ENCODE data around the gene DGKI.
"Not testable (repeated sequence)": the region's sequence is repeated elsewhere in the genome, so short reads cannot be mapped to it uniquely, and the experiment has no call there.

DGKI gene

DNA sequence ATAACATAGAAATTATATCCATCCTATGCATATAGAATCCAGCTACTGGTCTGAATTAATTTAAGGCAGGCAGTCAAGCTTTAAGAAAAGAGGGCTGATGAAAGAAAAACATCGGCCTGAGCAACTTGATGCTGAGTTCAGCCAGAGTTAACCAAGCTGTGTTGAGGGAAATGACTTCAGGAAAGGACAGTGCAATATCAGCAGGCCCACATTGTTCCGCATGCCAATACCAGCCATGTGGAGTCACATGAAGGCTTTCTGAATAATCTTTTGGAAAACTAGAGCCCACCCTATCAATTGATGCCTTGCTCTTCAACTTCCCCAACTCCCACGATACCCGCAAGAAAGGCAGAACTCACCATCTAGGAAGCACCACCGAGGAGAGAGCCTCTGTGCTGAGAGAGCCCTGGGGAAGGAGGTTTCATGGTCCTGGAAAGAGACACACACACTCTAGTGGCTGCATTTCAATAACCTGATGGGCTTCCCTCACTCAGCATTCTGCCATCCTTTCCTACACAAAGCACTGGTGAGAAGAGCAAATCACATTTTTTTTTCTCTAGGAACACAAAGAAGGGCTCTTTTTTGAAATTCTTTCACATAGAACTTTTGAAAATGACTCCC, 377.5 kb downstream of the DGKI start:
- DNase-seq (ENCODE audit: low spot score), result no peak

DNA sequence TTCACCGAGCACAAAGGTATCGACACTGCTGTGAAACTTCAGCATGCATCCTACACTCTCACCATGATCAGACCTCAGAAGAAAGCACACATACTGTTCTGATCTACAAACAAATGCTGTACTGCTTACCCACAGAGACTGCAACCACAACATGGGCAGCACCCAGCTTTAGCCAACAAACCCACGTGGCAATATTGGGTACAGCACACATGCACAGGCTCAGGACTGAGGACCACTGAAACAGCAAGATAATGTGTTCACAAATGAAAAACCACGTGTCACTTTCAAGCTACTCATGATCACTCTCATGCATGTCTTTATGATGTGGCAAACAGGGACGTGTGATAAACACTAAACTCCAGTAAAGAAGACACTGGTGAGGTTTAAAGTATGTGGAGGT, 383.9 kb downstream of the DGKI start:
- DNase-seq (ENCODE audit: low spot score), result peak; percentile 9

DNA sequence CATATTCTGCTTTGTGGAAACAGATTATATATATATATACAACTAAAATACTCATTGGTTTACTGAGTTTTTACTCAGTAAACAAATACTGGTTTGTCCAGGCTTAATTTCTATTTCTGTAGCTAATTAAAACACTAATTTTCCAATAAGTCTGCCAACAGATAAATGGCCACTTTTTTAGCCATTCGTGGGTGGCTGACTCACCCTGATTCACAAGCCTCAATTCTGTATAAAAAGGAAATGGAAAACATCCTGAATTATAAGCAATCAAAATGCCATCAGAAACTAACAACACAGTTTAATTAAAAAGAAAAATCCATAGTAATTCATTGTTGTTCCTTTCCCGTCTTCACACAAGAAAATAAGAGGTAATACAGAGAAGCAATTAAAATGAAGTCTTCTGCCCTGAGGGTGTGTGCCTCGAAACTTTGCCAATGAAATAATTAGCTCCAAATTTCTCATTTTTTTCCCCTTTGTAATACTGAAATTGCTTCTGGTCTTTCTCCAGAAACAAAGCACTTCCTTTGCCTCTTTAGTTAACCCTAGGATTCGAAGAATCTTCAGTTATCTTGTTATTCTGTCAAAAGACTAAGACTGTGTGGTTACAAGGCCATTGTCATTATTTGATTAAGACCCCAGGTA, 384.6 kb downstream of the DGKI start:
- no peak for DNase-seq (ENCODE audit: low spot score)

DNA sequence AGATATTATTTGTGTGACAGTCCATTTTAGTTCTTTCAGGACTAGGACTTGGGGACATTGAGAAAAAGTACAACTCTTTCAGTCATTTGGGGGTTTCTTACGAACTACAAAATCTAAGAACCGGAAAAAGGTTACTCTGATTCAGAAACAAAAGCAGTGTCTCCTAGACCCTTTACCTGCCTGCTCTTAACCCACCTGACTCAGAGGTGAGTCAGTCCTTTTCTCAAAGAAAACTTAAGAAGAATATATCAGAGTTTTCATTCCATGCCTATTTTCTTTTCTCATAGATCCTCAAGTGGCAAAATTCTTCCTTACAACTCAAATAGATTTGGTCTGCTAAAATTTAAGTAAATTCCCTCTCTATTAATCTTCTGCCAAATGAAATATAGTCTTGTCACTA, 388.4 kb downstream of the DGKI start:
- no peak for DNase-seq (ENCODE audit: low spot score)

DNA sequence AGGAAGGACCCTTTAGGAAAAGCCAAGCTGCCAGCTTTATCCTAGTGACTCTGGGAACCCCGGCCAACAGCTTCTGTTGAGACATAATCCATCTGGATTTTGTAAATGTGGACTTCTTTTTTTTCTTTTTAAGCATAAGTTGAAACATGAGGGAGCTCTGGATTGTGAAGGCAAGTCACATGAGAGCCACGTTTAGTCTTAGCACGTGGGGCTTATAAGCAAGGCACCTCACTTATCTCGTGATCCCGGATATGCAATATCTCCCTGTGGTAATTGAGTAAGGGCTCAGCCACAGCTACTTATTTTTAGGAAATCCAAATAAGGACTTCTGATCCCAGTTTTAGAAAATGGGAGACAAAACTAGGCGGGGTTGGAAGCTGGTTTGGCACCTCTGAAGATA, 392.0 kb downstream of the DGKI start:
- no peak for DNase-seq (ENCODE audit: low spot score)

DNA sequence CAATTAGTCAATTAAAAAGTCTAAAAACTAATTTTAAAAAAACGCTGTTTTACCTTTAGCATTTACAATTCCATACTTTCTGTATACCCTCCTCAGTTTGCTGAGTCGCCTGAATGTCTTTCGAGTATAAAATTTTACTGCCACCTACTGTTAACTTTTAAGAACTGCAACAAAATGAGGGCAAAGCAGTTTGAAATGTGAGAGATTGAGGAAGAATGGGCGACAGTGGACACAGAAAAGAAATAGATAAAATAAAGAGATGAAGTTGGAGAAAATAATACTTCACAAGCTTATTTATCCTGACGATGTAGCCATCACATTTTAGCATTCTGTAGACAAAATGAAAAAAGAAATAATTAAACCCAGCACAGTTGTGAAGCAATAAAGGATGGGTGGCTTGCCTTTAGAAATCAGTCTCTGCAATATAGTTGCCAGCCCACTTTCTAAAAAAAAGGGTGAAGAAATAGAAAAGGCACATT, 392.5 kb downstream of the DGKI start:
- peak; percentile 74 for DNase-seq (ENCODE audit: low spot score)

DNA sequence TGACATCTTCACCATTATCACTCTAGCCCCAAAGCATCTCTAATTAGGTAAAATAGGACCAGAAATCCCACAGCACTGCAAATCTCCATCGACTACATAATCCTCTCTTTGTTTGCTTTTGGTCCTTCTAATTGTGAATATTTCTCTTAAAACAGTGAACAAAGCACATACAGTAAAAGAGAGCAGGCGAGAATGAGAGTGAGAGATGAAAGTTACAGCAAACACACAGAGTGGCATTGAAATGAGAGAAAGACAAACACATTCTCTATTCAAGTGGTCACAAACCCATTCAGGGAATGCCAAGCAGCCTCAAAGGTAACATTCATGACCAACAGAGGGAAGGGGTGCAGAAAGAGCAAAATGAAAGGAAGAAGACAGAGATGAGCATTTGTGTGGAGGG, 393.4 kb downstream of the DGKI start:
- DNase-seq (ENCODE audit: low spot score), result no peak

DNA sequence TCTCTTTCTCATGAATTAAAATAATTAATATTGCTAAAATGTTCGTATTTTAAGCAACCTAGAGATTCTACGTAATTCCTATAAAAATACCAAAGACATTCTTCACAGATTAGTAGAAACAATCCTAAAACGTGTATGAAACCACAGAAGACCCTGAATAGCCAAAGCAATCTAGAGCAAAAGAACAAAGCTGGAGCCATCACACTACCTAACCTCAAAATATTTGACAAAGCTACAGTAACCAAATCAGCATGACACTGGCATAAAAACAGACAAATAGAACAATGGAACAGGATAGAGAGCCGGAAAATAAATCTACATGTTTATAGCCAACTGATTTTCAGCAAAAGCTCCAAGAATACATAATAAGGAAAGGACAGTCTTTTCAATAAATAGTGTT, 397.8 kb downstream of the DGKI start:
- DNase-seq (ENCODE audit: low spot score), result no peak

DNA sequence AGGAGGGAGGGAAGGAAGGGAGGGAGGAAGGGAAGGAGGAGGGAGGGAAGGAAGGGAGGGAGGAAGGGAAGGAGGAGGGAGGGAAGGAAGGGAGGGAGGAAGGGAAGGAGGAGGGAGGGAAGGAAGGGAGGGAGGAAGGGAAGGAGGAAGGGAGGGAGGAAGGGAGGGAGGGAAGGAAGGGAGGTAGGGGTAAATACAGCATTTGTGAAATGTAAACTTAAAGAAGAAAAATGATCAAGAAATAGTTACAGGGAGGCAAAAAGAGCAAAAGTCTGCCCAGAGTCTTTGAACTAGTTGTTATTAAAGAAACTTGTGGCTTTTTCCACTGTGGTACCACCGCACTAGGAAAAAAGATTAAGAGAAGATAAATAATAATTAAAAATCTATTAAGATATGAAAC, 398.2 kb downstream of the DGKI start:
- not testable (repeated sequence) for DNase-seq (ENCODE audit: low spot score)

DNA sequence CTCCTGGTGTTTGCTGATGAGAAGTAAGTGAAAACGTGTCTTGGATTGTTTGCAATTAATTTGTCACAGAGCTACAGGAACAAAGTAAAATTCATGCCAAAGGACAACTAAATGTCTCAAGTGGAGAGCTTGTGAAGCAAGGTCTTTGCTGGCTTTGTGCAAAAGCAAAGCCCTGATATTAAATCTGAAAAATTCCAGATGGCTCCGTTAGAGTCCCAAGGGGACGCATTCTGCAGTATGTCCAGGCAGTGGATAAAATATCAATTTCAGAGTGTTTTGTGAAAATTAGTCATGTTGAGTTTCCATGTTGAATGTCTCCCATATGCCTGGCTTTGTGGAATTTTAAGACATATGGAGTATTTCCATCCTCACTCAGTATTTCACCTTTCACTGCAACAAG, 400.7 kb downstream of the DGKI start:
- DNase-seq (ENCODE audit: low spot score), result no peak

DNA sequence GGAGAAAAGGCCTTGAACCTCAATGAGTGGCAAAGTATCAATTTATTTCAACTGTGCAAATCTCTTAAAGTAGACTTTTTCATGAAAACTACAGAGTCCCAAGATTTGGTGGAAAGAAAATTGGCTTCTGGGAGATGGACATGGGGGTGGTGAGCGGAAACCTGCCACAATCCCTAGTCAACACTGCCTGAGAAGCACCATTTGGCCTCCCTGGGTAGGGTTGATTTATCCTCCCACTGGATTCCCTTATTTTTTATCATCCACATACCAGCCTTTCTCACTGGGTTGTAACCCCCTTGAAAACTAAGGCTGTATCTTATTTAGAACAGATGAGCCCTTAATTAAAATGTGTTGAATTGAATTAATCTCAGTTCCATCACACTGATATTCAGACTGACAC, 401.5 kb downstream of the DGKI start:
- no peak for DNase-seq (ENCODE audit: low spot score)

DNA sequence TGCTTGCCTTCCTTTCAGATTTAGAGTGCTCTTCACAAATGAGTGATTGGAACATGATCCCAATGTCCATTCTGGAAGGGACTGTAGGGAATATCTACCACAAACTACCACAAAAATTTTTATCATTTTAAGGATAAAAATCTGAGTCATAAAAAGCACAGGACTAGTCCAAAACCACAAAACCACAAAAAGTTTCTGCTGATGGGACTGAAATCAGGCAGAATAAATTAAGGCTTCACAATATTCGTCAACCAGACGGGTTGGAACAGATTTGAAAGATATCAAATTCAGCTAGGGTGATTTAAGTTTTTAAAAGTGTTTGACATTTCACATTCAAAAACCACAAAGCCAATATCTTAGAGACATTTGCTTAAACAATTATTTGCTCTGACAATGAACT, 403.2 kb downstream of the DGKI start:
- no peak for DNase-seq (ENCODE audit: low spot score)

DNA sequence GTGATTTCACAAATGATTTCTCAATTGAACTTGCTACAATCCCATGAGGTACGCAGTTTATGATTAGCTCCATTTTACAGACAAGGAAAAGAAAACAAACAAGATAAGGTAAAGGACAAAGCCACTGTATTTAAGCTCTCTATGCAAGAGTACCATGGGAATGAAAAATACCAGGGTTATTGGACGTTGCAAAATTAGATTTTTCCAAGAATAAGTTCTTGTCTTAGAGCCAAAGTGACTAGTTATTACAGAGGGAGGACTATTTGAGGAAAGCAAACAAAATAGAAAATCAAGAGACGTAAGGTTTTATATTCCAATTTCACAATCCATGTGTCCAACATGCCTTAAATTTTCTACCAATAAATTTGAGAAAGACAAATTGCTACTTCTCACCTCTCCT, 405.3 kb downstream of the DGKI start:
- no peak for DNase-seq (ENCODE audit: low spot score)

DNA sequence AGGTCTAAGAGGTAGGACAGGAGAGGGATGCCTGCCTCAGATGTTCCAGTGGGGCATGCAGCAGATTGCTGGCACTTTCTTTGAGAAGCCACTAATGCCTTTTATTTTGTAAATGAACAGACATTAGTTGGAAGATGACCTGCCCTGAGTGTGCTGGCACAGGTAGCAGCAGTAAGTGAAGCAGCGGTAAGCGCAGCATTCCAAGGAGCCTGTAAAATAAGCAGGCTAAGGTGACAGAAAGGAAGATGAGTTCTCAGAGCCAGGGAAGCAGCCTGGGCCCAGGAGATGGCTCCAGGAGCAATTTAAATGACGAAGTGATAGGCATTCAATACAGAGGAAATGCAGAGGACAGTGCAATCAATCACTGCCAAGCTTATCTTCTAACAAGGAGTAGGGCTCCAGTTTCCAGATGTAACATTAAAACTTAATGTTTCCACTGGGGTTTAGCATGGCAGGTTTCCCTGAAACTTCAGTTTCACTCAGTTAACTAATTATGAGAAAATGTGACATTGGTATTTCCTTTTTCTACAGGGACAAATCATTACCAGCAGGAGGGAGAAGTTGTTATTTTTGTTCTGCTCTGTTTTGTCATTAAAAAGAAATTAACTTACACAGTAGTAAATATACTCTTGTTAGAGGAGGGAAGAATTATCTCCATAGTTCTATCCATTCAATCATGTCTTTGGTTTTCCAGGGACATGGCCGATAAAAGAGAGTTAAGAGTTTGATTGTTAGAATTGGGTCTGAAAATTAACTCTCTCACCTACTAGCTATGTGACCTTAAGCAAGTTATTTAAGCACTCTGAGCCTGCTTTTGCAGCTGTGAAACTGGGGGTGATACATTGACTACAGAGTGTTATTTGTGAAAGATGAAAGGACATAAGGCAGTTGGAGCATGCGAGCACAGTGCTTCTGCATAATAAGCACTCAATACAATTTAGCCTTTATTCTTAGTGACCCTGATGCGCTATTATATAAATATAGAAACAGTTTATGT, 406.6 kb downstream of the DGKI start:
- no peak for DNase-seq (ENCODE audit: low spot score)

DNA sequence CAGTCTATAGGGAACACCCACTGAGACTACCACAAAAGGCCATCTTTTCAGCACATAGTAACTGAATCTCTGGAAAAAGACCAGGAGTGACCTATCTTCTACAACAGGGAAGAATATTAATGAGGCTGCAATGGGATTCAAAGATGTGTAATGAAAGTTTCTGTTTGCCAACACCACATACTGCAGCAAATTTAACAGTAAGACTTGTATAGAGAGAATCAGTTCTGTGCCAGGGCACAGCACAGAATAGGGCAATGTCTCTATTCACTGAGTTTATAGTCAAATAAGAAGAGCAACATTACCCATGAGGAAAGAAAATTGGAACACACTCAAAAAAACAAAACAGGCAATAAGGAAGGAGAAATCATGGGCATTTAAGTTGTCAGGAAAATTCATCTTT, 411.8 kb downstream of the DGKI start:
- no peak for DNase-seq (ENCODE audit: low spot score)

DNA sequence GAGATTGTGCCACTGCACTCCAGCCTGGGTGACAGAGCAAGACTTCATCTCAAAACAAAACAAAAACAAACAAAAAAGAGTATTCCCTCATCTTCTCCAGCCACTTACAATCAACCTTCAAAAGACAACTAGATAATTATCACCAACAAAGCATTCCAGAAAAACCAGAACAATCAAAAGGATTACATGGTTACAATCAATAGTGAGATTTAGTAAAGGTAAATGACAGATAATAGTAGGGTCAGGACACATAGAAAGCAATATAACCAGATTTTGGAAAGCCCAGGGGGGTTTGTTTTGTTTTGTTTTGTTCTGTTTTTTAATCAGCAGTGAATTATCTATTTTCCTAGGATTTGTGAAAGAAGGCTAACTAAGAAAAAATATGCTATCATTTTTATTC, 412.2 kb downstream of the DGKI start:
- DNase-seq (ENCODE audit: low spot score), result no peak

DNA sequence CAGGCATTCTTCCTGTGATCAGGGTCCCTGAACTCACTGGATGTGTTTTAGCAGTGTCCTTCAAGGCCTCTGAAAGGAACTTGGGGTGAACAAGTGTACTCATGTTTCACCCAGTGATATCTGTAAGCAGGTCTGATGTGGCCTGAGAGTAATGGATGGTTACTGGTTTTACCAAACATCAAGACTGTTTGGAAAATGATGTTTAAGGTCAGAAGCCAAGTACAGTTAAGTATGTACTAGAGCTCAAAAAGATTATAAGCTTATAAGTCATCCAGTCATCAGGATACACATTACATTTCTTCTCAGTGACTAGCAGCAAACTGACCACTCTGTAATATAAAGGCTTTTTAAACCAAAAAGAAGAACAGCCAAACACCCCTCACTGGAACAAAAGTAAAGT, 423.5 kb downstream of the DGKI start:
- DNase-seq (ENCODE audit: low spot score), result no peak

DNA sequence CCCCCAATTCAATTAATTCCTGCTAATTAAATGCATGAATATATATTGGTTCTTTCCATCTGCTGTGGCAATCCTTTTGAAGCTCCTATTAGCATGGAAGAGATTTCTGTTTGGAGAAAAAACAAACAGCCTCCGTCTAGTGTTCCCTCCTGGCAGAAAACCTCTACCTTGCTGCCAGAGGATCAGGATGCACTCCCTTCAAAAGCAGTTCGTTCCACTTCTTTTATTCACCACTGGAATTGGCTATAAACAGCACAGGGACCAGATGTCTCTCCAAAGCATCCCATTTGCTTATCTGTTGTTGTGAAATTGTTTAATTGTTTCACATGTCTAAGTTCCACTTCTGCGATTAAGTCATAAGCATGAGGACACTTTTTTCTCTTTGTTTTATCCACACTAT, 425.4 kb downstream of the DGKI start:
- no peak for DNase-seq (ENCODE audit: low spot score)

DNA sequence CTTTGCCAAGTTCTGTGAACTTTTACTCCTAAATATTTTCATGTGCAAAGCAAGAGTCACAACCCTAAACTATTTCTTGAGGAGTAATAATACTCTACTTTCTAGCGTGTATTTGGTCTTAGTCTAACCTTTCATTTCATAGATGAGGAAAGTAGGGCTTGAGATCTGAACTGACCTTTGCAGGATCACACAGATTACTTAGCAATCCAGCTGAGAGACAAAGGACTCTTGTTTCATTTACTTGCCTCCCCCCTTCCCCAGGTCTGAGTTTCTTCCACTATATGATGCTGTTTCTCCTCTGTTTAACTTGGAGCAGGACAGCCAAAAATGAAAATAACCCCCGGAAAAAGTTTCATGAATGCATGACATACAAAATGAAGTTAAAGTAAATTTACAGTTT, 427.9 kb downstream of the DGKI start:
- no peak for DNase-seq (ENCODE audit: low spot score)

DNA sequence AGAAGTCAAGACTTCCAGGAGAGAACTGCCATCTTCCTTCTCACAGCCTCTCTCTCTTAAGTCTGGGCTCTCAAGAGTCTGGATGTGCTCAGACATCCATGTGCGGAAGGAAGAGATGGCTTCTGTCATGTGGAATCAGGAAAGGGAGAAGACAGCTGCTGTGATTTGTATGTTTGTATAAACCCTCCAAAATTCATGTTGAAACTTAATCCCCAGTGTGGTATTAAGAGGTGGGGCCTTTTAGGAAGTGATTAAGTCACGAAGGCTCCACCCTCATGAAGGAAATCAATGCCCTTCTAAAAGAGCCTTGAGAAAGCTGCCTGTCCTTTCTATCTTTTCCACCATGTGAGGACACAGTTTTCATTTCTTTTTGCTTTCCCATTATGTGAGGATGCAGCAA, 429.3 kb downstream of the DGKI start:
- DNase-seq (ENCODE audit: low spot score), result no peak

DNA sequence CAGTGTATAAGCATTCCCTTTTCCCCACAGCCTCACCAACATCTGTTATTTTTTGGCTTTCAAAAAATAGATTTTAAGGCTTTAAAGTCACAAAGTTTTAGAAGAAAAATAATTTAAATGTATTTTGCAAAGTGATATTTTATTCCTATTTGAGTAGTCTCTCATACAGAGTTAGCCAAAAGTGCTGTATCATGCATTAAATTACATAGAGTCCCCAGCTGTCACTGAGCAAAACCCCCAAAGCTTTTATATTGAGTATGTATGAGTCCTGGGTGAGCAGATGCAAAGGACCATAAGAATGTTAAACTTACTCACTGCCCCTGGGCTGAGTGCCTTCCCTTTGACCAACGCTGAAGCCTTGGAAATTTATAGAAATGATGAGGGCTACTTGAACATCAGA, 432.9 kb downstream of the DGKI start:
- no peak for DNase-seq (ENCODE audit: low spot score)

DNA sequence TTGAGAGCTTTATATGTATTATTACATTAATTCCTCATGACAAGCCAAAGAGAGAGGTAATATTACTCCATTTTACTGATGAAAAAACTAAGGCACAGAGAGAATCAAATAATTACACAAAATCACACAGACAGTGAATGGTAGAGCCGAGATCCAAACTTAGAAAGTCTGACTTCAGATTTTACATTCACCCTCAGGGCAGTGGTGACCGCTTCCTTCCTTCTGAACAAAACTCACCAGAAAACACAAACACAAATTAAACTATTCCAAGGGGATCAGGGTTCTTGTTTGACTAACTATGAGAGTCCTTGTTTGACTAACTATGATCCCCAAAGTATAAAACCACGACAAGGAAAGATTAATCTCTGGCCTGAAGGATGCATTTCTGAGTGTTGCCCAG, 435.3 kb downstream of the DGKI start:
- DNase-seq (ENCODE audit: low spot score), result no peak

DNA sequence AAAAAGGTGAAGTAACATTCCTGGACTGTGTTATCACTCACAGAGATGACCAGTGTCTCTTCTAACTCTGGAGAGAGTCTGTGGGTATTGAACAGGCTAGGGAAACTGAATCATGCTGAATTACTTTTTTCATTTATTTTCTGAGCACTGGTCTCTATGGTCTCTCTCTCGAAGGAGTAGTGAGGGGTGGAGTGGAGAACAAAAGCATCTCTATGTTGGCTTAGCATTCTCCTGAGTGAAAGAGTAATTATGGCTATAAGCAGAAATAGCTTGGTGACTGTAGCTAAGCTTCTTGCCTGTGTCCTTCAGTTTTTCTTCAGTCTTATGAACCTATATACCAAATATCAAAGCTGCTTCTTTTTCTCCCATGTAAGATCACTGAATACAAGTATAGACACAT, 438.6 kb downstream of the DGKI start:
- DNase-seq (ENCODE audit: low spot score), result no peak

All from NAMALWA (cell line).